Gastroesophageal sphincter (tissue), 4 donors: Measurements from ENCODE around the gene PISD. TPM values are rescaled to one million over a fixed set of nuclear protein-coding genes. Genes with fewer than 3 reads are reported as not detected.

ENCODE experiments used
- ATAC-seq: fragments of 150-250 bp; one replicate; pipeline ENCODE4 v1.9.1; 2016; ENCODE audit warnings: mild to moderate bottlenecking, moderate library complexity
- H3K27ac ChIP-seq, 4 donors: fragments of 200-600 bp; sonication (generic) in 3 of 4; 1 replicate in 3 of 4; 2 replicates in 1 of 4; pipeline ENCODE4 v1.5.1; 2016 to 2019
- H3K27me3 ChIP-seq: fragments of 200-600 bp; sonication (generic); one replicate; pipeline ENCODE4 v1.5.1; 2019
- H3K36me3 ChIP-seq, 2 donors: fragments of 200-600 bp; sonication (generic); one replicate each; pipeline ENCODE4 v1.5.1; 2019; ENCODE audit warnings: control low read depth in 1 of 2
- H3K4me1 ChIP-seq, 3 donors: fragments of 200-600 bp; sonication (generic); 1 replicate in 2 of 3; 2 replicates in 1 of 3; pipeline ENCODE4 v1.5.1; 2016 to 2019; ENCODE audit warnings: control low read depth in 2 of 3
- H3K4me3 ChIP-seq, 2 donors: fragments of 200-600 bp; sonication (generic); one replicate each; pipeline ENCODE4 v1.5.1; 2019; ENCODE audit warnings: mild to moderate bottlenecking in 1 of 2, moderate library complexity in 1 of 2
- H3K9me3 ChIP-seq, 3 donors: fragments of 200-600 bp; sonication (generic); one replicate each; pipeline ENCODE4 v1.5.1; 2017 to 2019; ENCODE audit warnings: control low read depth in 2 of 3
- CTCF ChIP-seq, 4 experiments: fragments of 200-600 bp in 2 of 4; fragments of 450-650 bp in 2 of 4; sonication (generic) in 1 of 4; IDR thresholded peaks; one replicate each; pipeline ENCODE4 v1.5.1; 2017 to 2019; ENCODE audit warnings: antibody characterized with exemption in 4 of 4, mild to moderate bottlenecking in 2 of 4, moderate library complexity in 2 of 4
- EP300 ChIP-seq: sonication (generic); formaldehyde crosslinking; IDR thresholded peaks from one replicate; pipeline ENCODE4 v1.6.1; 2017; ENCODE audit warnings: antibody characterized with exemption, mild to moderate bottlenecking
- POLR2A ChIP-seq, 2 donors: fragments of 450-650 bp; IDR thresholded peaks; one replicate each; pipeline ENCODE4 v1.6.1; 2017; ENCODE audit warnings: antibody characterized with exemption in 2 of 2, mild to moderate bottlenecking in 2 of 2, moderate library complexity in 1 of 2
- POLR2AphosphoS5 ChIP-seq: sonication (generic); formaldehyde crosslinking; IDR thresholded peaks from one replicate; pipeline ENCODE4 v1.6.1; 2017; ENCODE audit warnings: antibody characterized with exemption
- WGBS, 2 donors: methylation state at CpG; one replicate each; pipeline ENCODE4 v1.1.5; 2018; ENCODE audit warnings: low coverage in 1 of 2; 5-methylcytosine and 5-hydroxymethylcytosine counted together
- total RNA-seq, 4 donors: library from RNA; depleted of rRNA; stranded (reverse); fragments of >200 nt; gene quantifications; one replicate each; pipeline ENCODE4 v1.1.0, GENCODE V29; 2016

PISD gene
- total RNA-seq, 4 donors from 2014 or later = 10.1 to 32.7 (median 19.2) TPM

GRCh38 chr22:31626427-31627150 lies 35.4 kb downstream of the PISD start:
- H3K9me3 ChIP-seq = no peaks in the 10 kb centered on the region
- peak overlapping the region in 3 of 4 donors; percentile 51 to 59 (median 59) for H3K27ac ChIP-seq
- H3K27me3 ChIP-seq = no peaks in the 10 kb centered on the region
- peak overlapping the region in 1 of 2 donors; percentile 34 for H3K4me3 ChIP-seq
- no peak for ATAC-seq
- WGBS, 2 donors = 91% methylated on average over 7 of the region's 15 CpGs; no CpG with 5 or more reads in 1 of the 2 donors
- H3K36me3 ChIP-seq = peaks cover 0 to 15% of the 10 kb centered on the region in 2 donors
- TF ChIP-seq EP300 (no peak), POLR2AphosphoS5 (no peak), CTCF (IDR thresholded peaks at IDR 0.05) (no peak), POLR2A (IDR thresholded peaks at IDR 0.05) (no peak)
- peaks cover 4 to 67% (median 35%) of the 10 kb centered on the region in 3 donors for H3K4me1 ChIP-seq

GRCh38 chr22:31625661-31626426 lies 36.2 kb downstream of the PISD start:
- Histone ChIP-seq H3K27ac (peak overlapping the region in 3 of 4 donors; percentile 51 to 59 (median 59)), H3K27me3 (no peaks in the 10 kb centered on the region), H3K4me1 (peaks cover 4 to 59% (median 32%) of the 10 kb centered on the region in 3 donors), H3K4me3 (peak overlapping the region in 1 of 2 donors; percentile 34), H3K9me3 (no peaks in the 10 kb centered on the region), H3K36me3 (peaks cover 0 to 23% of the 10 kb centered on the region in 2 donors)
- ATAC-seq = peak; percentile 32
- TF ChIP-seq EP300 = no peak
- no peak for TF ChIP-seq CTCF (IDR thresholded peaks at IDR 0.05)
- TF ChIP-seq POLR2A (IDR thresholded peaks at IDR 0.05) = no peak
- TF ChIP-seq POLR2AphosphoS5 = no peak
- WGBS, 2 donors = no CpG with 5 or more reads among the region's 31 CpGs

GRCh38 chr22:31625257-31625640 lies 36.8 kb downstream of the PISD start:
- Histone ChIP-seq H3K4me3 (peak overlapping the region in 1 of 2 donors; percentile 34), H3K4me1 (peaks cover 4 to 55% (median 31%) of the 10 kb centered on the region in 3 donors), H3K36me3 (peaks cover 0 to 28% of the 10 kb centered on the region in 2 donors), H3K27me3 (no peaks in the 10 kb centered on the region), H3K9me3 (no peaks in the 10 kb centered on the region), H3K27ac (peak overlapping the region in 3 of 4 donors; percentile 51 to 59 (median 59))
- ATAC-seq = no peak
- no CpG with 5 or more reads among the region's 7 CpGs for WGBS, 2 donors
- TF ChIP-seq CTCF (IDR thresholded peaks at IDR 0.05) (no peak), POLR2AphosphoS5 (no peak), POLR2A (IDR thresholded peaks at IDR 0.05) (no peak), EP300 (no peak)

GRCh38 chr22:31623592-31624304 lies 38.3 kb downstream of the PISD start:
- TF ChIP-seq POLR2AphosphoS5 = no peak
- TF ChIP-seq CTCF (IDR thresholded peaks at IDR 0.05) = no peak
- no peak for TF ChIP-seq POLR2A (IDR thresholded peaks at IDR 0.05)
- TF ChIP-seq EP300 = no peak
- no CpG with 5 or more reads among the region's 18 CpGs for WGBS, 2 donors
- H3K4me1 ChIP-seq = peaks cover 4 to 41% (median 24%) of the 10 kb centered on the region in 3 donors
- H3K27ac ChIP-seq = no peak overlapping the region
- ATAC-seq = no peak
- peaks cover 0 to 43% of the 10 kb centered on the region in 2 donors for H3K36me3 ChIP-seq
- no peaks in the 10 kb centered on the region for H3K27me3 ChIP-seq
- H3K9me3 ChIP-seq = no peaks in the 10 kb centered on the region
- H3K4me3 ChIP-seq = no peak overlapping the region
